ENCODE data around the gene FOXR1. TPM values are rescaled to one million over a fixed set of nuclear protein-coding genes. Genes with fewer than 3 reads are reported as not detected.

FOXR1 gene
- total and polyA plus RNA-seq, 12 donors: 0.22 TPM; not detected in 11

- Histone ChIP-seq H3K9me3 (replicated peaks in 1 of 3) (no peaks in the 10 kb centered on the region), H3K4me1 (replicated peaks in 1 of 2) (peaks cover 5 to 20% of the 10 kb centered on the region in 2 donors), H3K4me3 (no peak overlapping the region), H3K27me3 (no peaks in the 10 kb centered on the region), H3K36me3 (replicated peaks in 1 of 2) (peaks cover 0 to 29% of the 10 kb centered on the region in 2 donors), H3K27ac (no peak overlapping the region)
- intact Hi-C loops (cut with DNase I): no loop called here
- TF ChIP-seq, protein P1, sequence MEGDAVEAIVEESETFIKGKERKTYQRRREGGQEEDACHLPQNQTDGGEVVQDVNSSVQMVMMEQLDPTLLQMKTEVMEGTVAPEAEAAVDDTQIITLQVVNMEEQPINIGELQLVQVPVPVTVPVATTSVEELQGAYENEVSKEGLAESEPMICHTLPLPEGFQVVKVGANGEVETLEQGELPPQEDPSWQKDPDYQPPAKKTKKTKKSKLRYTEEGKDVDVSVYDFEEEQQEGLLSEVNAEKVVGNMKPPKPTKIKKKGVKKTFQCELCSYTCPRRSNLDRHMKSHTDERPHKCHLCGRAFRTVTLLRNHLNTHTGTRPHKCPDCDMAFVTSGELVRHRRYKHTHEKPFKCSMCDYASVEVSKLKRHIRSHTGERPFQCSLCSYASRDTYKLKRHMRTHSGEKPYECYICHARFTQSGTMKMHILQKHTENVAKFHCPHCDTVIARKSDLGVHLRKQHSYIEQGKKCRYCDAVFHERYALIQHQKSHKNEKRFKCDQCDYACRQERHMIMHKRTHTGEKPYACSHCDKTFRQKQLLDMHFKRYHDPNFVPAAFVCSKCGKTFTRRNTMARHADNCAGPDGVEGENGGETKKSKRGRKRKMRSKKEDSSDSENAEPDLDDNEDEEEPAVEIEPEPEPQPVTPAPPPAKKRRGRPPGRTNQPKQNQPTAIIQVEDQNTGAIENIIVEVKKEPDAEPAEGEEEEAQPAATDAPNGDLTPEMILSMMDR (IDR thresholded peaks at IDR 0.05): no peak
- no peak for TF ChIP-seq POLR2A (IDR thresholded peaks at IDR 0.05)
- no peak for DNase-seq
- WGBS, 4 donors: 88 to 100% (median 96%) methylated on average over 2 of the region's 2 CpGs
These were observed 55.4 kb downstream of the FOXR1 start for GRCh38 chr11:119026970-119027369.

GRCh38 chr11:119027561-119028345 lies 56.2 kb downstream of the FOXR1 start:
- H3K27me3 ChIP-seq: no peaks in the 10 kb centered on the region
- H3K36me3 ChIP-seq (replicated peaks in 1 of 2): peaks cover 0 to 23% of the 10 kb centered on the region in 2 donors
- intact Hi-C loops (cut with DNase I): no loop called here
- TF ChIP-seq, protein P1 (IDR thresholded peaks at IDR 0.05): no peak
- TF ChIP-seq POLR2A (IDR thresholded peaks at IDR 0.05): no peak
- H3K4me3 ChIP-seq: no peak overlapping the region
- H3K27ac ChIP-seq: no peak overlapping the region
- no peak for DNase-seq
- WGBS, 4 donors: 93 to 98% (median 97%) methylated on average over 3 to 9 of the region's 9 CpGs
- H3K4me1 ChIP-seq (replicated peaks in 1 of 2): peaks cover 5 to 20% of the 10 kb centered on the region in 2 donors
- H3K9me3 ChIP-seq (replicated peaks in 1 of 3): no peaks in the 10 kb centered on the region

- peak overlapping the region in 2 of 5 donors; percentile 26 to 52 for H3K27ac ChIP-seq
- no peak overlapping the region for H3K4me3 ChIP-seq
- H3K9me3 ChIP-seq (replicated peaks in 1 of 3): no peaks in the 10 kb centered on the region
- peaks cover 0 to 17% of the 10 kb centered on the region in 2 donors for H3K36me3 ChIP-seq (replicated peaks in 1 of 2)
- intact Hi-C loops (cut with DNase I): no loop called here
- peaks cover 5 to 20% of the 10 kb centered on the region in 2 donors for H3K4me1 ChIP-seq (replicated peaks in 1 of 2)
- DNase-seq: no peak
- TF ChIP-seq, protein P1 (IDR thresholded peaks at IDR 0.05): no peak
- TF ChIP-seq POLR2A (IDR thresholded peaks at IDR 0.05): no peak
- no peaks in the 10 kb centered on the region for H3K27me3 ChIP-seq
- 83 to 96% (median 85%) methylated on average over 5 to 9 of the region's 9 CpGs for WGBS, 4 donors
These were observed 56.9 kb downstream of the FOXR1 start for GRCh38 chr11:119028346-119029068.

DNA sequence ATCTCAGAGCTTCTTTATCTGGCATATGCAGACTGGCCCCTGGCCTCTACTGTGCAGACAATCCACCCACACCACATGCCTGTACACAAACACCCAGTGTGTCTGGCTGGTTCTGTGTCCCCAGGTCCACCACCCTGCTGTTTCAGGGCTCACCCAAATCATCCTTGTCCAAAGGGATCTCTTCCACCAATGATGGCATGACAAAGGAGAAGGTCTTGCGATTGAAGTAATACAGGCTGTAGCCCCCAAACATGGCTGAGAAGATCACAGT lies 57.4 kb downstream of the FOXR1 start:
- no peak for TF ChIP-seq POLR2A (IDR thresholded peaks at IDR 0.05)
- TF ChIP-seq, protein P1 (IDR thresholded peaks at IDR 0.05): no peak
- no peak overlapping the region for H3K4me3 ChIP-seq
- peaks cover 0 to 15% of the 10 kb centered on the region in 2 donors for H3K36me3 ChIP-seq (replicated peaks in 1 of 2)
- peaks cover 5 to 20% of the 10 kb centered on the region in 2 donors for H3K4me1 ChIP-seq (replicated peaks in 1 of 2)
- H3K27me3 ChIP-seq: no peaks in the 10 kb centered on the region
- H3K27ac ChIP-seq: peak overlapping the region in 2 of 5 donors; percentile 26 to 52
- intact Hi-C loops (cut with DNase I): no loop called here
- 87 to 100% (median 93%) methylated on average over 1 of the region's 1 CpG for WGBS, 4 donors
- DNase-seq: no peak
- H3K9me3 ChIP-seq (replicated peaks in 1 of 3): no peaks in the 10 kb centered on the region
